M059J (cell line): ENCODE data around the gene CCNL1. TPM values are rescaled to one million over a fixed set of nuclear protein-coding genes. Genes with fewer than 3 reads are reported as not detected.
"Not testable (repeated sequence)": the region's sequence is repeated elsewhere in the genome, so short reads cannot be mapped to it uniquely, and the experiment has no call there.

Source experiments
- DNase-seq: peaks from one replicate; pipeline ENCODE4 v3.0.0-alpha.2; 2012; ENCODE audit warnings: low read depth
- total RNA-seq: library from RNA; depleted of rRNA; stranded (reverse); fragments of >200 nt; shearing (Covaris generic); gene quantifications from 2 replicates; pipeline ENCODE4 v1.2.3, GENCODE V29; 2014

Gene CCNL1
- total RNA-seq, 1 experiment from 2014 or later: 62.9 TPM

DNA sequence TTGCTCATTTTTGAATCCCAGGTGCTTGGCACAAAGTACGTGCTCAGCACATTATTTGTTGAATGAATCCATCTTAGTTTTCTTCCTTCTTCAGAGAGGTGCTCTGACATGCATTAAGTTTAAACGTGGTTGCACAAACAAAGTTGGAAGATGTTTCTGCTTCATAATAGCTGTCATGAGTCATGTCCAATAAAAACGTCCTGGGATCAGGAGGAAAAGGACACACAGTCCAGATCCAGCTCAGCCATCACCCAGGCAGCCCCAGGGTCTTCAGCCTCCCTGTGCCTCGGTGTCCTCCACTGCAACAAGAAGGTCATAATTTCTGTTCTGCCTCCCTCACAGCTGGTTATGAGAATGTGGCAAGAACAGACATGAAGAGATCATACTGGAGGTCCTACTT is 55.4 kb downstream of the CCNL1 start:
- DNase-seq: peak; percentile 79

DNA sequence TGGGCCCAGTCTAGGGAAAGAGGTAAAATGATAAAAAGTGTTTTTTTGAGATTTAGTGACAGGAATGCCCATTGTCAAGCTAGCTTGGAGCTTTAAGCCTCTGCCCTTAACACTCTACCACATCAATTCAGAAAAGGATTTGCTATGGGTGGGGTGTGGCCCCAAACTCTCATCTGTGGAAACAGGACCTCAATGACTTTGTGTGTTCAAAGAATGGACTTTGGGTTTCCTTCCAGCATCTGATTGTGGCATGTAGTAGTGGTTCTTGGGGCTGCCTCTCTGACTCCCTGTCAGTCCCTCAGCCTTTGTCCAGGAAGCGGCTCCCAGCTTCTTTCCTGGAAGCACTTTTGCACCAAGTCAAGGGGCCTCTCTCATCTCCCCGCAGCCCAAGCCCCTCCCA is 56.1 kb downstream of the CCNL1 start:
- DNase-seq: no peak

DNA sequence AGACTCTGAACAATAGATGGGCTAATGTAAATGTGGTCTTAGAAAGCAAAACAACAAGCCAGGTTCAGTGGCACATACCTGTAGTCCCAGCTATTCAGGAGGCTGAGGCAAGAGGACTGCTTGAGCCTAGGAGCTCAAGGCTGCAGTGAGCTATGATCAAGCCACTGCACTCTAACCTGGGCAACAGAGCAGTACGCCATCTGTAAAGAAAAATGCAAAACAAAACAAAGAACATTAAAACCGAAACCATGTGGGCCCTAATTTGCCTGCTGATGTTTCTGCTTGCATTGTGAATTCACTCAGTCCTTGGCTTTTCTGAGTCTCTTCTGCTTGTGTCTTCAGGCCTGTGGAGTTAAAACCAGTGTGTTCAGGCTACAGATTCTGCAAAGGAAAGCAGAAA is 56.7 kb downstream of the CCNL1 start:
- DNase-seq: no peak

DNA sequence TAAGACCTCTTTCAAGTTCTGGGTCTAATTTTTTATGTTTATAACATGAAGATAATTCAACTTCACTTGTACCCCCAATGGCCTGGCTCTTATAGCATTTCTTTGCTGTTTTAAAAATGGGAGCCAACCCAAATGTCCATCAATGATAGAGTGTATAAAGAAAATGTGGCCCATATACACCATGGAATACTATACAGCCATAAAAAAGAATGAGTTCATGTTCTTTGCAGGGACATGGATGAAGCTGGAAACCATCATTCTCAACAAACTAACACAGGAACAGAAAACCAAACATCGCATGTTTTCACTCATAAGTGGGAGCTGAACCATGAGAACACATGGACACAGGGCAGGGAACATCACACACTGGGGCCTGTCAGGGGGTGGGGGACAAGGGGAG is 57.4 kb downstream of the CCNL1 start:
- DNase-seq: not testable (repeated sequence)

DNA sequence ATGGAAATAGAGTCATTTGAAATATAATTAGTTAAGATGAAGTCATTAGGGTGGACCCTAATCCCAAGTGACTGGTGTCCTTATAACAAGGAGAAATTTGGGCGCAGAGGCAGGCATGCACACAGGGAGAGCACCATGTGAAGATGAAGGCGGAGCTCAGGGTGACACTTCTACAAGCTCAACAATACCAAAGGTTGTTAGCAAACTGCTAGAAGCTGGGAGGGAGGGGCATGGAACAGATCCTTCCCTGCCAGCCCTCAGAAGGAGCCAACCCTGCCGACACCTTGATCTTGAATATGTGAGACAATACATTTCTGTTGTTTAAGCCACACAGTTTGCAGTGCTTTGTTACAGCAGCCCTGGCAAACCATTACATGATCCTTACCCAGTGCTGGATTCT is 57.8 kb downstream of the CCNL1 start:
- no peak for DNase-seq

DNA sequence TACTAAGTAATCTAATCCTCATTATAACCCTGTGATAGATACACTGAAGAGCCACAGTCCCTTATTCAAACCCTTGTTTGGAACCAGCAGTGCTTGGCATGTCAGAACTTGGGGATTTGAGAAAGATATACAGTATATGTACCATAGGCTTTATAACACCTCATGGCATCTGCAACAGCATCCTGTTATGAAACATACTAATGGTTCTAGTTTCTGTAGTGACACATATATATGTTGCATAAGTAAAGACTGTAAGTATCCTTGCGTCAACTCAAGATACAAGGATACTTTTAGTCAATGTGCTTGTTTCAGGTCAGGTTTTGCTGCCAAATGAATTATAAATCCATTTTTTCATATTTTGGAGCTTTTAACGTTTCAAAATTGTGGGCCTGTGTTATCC is 58.5 kb downstream of the CCNL1 start:
- no peak for DNase-seq

DNA sequence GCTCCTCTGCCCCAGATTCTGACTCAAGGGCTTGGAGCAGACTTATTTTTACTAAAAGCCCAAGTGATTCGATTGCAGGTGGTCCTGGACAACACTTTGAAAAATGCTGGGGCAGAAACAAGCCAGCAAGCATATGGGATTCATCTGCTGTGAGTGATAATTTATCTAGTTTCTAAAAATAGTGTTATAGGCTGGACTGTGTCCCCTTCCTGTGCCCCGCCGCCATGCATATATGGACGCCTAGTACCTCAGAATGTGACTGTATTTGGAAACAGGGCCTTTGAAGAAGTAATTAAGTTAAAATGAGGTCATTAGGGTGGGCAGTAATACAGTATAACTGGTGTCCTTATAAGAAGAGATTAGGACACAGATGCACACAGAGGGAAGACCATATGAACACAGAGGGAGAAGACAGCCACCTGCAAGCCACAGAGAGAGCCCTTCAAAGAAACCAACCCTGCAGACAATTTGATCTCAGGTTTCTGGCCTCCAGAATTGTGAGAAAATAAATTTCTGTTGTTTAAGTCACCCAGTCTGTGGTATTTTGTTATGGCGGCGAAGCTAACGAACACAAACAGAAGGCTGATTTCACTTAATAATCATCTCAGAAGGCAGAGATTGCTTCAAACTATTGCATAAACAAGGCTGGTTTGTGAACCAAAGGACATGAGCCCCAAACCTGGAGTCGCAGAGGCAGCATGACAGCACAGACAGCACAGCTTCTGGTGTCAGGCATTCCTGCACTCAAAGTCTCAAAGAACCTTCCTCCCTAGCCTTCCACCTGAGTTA is 59.1 kb downstream of the CCNL1 start:
- DNase-seq: no peak

DNA sequence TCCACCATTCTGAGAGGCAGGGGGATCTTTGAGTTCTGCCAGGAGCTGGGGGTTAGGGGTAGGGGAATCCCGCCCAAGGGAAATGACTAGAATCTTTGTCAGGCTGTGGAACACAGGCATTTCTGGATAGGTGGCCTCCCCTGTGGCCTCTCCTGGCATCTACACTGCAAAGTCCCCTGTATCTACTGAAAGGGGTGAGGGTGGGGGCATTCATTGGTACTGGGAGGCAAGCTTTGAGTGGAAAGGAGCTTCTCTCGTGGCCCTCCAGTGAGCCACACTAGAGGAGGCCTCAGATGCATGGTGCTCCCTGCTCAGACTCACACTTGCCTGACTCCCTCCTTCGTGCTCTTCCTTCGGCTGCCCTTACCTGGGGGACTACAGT is 59.9 kb downstream of the CCNL1 start:
- no peak for DNase-seq

DNA sequence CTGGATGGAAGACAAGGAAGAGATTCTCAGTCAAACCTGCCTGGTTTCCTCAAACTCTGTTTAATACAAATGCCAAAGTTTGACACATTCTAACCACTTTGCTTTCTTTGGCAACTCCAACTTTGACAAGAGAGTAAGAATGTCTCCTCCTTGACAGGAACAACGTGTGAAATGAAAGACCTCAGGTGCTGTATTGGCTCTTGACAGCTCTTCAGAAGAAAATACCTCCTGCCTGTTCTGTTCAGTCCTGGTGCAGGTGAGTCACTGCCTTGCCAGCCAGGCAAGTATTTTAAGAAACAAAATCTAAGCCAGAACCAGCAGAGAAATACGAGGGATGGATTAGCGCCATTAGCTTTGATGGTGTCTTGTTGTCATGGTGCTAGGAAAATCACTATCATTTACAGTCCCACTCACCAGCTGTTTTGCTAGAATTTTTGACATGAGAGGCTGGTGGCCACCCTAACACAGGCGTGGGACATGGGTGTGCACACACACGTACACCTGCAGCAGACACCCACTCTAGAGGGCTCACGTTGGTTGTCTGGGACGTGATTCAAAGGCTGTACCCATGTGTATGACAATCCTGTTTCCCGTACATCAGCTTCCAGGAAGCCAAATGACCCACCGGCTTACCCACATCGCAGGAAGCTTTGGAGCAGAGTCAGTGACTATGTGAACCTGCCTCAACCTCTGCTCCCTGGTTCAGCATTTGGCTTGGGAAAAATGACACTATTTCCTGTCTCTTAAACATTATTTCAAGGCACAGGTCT is 60.4 kb downstream of the CCNL1 start:
- DNase-seq: peak; percentile 79

DNA sequence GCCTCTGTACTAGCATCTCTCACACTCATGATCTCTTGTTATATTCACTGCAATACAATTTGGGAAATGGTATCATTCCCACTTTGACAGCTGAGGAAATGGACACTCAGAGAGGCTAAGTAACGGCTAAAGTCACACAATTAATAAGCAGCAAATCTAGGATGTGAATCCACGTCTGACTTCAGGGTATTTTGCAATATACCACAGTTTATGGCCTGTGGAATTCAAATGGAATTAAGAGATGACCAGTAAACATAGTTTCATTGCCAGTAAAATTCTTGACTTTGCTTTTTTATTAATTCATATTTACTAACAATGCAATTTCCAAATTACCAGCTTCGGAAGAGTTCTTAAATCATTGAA is 61.1 kb downstream of the CCNL1 start:
- peak; percentile 57 for DNase-seq

DNA sequence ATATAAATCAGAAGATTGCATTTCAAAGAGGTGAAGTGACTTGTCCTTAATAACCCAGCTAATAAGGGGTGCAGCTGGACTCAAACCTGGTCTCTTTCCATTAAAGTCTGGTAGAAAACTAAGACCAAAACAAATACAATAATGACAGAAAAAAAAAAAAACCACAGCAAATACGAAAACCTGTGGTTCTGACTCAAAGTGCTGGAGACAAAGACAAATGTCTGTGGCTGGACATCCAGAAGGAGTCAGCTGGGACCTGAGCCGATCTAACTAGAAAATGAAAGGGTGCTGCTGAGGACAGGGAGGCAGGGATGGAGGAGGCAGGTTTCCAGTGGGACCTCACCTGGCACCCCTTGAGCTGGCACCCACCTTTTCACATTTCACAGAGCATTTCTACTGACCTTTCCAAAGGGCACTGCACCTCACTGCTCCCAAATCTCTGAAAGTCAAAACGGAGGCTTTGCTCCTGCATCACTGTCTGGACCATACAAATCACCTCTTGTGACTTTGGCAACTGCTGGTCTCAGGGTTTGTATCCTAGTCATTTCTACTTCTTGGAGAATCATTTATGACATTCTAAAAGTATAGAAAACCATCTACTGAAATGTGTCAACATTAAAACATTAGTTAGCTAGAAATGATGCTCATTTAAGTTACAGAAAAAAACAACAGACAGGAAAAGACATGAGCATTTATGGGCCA is 61.7 kb downstream of the CCNL1 start:
- peak; percentile 81 for DNase-seq
